ENCODE data around the gene UBR4.

- TF ChIP-seq USF2 (IDR thresholded peaks at IDR 0.05) (no peak), CTCF (IDR thresholded peaks at IDR 0.05) (no peak), RNF2 (IDR thresholded peaks at IDR 0.05; ENCODE audit: borderline replicate concordance, low read depth) (no peak), HMGXB4 (CRISPR knock-in tag; IDR thresholded peaks at IDR 0.05; ENCODE audit: borderline replicate concordance) (no peak), SMC3 (IDR thresholded peaks at IDR 0.05) (no peak), PHF8 (IDR thresholded peaks at IDR 0.05; ENCODE audit: borderline replicate concordance, low read depth) (no peak), POLR2A (IDR thresholded peaks at IDR 0.05; ENCODE audit: low read length) (no peak), EP300 (IDR thresholded peaks at IDR 0.05) (no peak), CEBPB (IDR thresholded peaks at IDR 0.05) (peak in 1 of 2 experiments; percentile 37; a peak in 1 of 4 replicates), PBX3 (IDR thresholded peaks at IDR 0.05) (no peak), ATOH8 (CRISPR knock-in tag; IDR thresholded peaks at IDR 0.05; ENCODE audit: low read depth) (no peak), RFX5 (IDR thresholded peaks at IDR 0.05) (no peak)
Measured at GRCh38 chr1:19081218-19081893, 128.7 kb downstream of the UBR4 start.
